Stimulated activated naive CD8-positive, alpha-beta T cell treated with anti-CD3 and anti-CD28 coated beads, Interleukin-15, Interleukin-2, amounts not matched to agents 100 U/mL and 50 U/mL, for 24 hours (primary cell): ENCODE data around the gene PHF13.

Source experiments
- ATAC-seq: fragments of 150-1000 bp; cut with Tn5 transposase; one replicate; pipeline ENCODE4 v1.10.0; 2021
- DNase-seq: peaks from one replicate; pipeline ENCODE4 v3.0.0; 2021

PHF13 gene

DNA sequence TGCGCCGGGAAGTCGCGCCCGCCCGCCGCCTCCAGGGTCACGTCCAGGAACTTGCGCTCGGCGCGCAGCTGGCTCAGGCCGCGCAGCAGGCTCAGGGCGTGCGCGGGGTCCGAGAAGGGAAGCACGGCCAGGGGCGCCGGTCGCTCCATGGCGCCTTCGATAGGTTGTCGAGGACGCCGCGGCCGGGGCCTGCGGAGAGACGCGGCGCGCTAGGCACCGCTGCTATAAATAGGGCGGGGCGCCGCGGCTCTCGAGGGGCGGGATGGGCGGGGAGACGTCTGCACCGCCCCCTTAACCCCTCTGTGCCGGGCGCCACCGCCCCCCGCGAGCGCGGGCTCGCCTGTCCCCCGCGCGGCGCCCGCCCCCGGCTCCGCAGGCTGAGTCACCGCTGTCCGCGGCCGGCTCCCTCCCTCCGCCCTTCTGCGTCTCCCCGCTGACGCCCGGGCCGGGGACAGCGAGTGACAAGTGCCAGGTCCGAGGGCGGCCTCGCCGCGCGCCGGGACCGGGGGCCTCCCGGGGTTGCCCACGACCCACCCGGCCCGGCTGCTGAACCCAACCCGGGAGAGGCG lies 10.8 kb upstream of the PHF13 start, which contains the start of gene KLHL21:
Gene KLHL21, minus strand, starts transcription at position 201 of the 569 bp plus-strand sequence. Its CDS starts 52 bp downstream, at position 149.
- peak; percentile 93 for DNase-seq

DNA sequence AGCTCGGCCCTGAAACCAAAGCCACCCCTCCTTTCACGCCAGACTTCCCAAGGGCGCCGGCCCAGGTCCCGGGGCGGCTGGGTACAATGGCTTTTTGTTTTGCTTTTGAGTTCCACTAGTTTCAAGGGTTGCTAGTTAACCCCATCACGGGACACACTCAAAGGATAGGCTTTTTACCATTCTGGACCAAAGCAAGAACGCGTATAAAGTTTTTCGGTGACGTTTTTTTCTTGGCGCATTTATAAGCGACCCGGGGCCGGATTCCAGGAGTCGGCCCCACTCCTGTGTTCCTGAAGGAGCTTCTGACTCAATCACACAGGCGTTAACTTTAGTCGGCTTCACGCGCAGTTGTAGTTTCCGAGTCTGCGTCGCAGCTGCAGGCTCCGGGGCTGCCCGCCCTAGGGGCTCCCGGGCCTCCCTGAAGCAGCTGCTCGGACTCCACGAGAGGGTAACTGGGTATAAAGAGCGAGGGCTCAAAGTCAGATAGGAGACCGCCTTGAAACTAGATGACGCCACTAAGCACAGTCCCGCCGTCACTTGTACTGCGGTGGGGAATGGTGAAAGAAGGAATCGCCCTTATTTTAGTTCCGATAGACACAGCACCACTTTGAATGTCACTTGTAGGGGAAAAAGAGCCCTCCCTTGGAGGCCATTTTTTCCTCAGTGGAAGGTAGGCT lies 10.2 kb upstream of the PHF13 start:
- DNase-seq: peak; percentile 67
- peak; percentile 29 for ATAC-seq

More for the DNA sequence above, 10.8 kb upstream of the PHF13 start, which contains the start of gene KLHL21:
- ATAC-seq: peak; percentile 64

- DNase-seq (peak; percentile 53), ATAC-seq (no peak)
These were observed 9.5 kb upstream of the PHF13 start for GRCh38 chr1:6603915-6604558.

GRCh38 chr1:6612641-6613360 lies 730 bp upstream of the PHF13 start:
- DNase-seq (no peak), ATAC-seq (no peak)

DNA sequence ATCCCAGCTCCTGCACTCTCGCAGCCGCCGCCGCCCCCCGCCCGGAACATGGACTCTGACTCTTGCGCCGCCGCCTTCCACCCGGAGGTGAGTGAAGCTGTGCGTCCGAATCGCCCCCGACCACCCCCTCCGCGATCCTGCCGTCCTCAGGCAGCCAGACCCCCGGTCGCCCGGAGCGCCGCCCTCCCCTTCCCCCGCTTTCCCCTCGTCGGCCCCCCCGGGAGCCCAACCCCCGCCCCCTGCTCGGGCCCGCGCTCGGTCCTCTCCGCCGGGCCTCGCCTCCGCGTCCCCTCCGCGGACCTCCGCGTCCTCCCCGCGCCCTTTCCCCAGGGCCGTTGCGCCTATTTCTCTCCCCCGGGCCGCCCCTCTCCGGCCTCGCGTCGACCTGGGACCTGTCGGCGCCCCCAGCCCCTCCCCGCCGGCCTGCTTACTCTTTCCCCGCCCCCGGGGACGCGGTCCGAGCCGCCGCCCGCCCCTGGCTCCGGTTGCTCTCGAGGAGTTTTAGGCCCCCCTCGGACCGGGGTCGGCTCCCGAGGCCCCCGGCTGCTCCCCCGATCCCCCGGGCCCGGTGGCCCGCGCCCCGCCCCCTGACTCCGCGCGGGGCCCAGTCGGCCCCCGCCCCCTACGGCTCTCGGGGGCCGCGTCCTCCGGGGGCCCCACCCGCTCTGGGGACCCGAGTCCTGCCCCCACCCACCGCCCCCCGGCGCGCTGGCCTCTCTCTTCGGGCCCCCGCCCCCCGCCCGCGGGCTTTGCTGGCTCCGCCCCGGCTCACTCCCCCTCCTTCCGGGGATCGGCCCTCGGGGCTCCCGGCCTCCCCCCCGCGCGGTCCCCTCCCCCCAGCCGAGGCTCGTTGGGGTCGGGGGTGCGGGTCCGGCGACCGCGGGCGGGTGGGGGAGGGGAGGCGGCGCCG lies 743 bp downstream of the PHF13 start:
- ATAC-seq: no peak

DNA sequence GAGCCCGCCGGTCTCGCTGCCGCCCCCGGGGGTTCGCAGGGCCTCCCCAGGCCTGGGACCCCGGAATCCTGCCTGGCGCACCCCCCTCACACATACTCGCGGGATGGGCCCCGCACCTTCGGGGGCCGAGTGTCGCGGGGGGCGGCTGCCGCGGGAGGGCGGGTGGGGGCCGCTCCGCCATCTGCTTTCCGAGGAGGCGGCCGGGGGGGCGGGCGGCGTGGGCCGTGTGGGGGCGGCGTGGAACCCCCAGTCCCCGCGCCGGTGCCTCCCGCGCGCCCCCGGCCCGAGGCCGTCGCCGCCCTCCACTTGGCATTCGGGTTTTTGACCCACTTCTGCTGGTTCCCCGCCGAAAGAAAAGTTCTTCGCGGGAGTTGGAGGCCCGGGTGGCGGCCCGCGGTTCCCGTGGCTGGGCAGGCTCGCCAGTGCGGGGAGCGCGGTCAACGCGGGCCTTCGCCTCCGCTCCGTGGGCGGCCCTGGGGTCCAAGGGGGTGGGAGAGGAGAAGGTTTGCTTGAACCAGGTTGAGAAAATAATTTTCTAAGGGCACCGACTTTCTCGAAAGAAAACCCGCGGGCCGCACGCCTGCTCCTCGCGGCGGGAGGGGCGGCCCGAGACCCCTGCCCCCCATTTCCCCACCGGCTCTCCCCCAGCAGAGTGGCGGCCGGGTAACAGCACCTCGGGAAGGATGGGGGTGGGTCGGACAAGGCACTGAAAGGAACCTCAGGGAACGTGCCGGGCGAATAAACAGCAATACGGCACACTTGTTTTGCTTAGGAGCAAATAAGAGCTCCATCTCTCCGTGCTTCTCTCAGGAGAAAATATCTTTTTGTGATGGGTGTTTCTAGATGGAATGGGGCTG lies 1.6 kb downstream of the PHF13 start:
- peak; percentile 19 for DNase-seq
- no peak for ATAC-seq

More for the DNA sequence above, 743 bp downstream of the PHF13 start:
- DNase-seq: peak; percentile 72

DNA sequence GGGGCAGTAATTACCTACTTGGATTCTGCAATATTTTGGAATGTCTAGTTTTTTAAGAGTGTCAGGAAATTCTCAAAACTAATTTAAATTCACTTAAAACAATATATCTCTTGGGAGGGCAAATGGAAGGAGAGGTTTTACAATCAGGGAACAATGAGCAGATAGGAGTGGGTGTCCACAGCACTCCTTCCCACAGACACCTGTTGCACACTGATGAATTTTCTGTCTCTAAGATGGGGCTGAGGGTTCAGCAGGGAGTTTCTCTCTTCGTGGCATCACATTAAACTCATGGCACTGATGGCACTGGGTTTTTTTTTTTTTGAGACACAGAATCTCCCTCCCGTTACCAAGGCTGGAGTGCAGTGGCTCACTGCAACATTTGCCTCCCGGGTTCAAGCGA lies 5.5 kb downstream of the PHF13 start:
- ATAC-seq: no peak

DNA sequence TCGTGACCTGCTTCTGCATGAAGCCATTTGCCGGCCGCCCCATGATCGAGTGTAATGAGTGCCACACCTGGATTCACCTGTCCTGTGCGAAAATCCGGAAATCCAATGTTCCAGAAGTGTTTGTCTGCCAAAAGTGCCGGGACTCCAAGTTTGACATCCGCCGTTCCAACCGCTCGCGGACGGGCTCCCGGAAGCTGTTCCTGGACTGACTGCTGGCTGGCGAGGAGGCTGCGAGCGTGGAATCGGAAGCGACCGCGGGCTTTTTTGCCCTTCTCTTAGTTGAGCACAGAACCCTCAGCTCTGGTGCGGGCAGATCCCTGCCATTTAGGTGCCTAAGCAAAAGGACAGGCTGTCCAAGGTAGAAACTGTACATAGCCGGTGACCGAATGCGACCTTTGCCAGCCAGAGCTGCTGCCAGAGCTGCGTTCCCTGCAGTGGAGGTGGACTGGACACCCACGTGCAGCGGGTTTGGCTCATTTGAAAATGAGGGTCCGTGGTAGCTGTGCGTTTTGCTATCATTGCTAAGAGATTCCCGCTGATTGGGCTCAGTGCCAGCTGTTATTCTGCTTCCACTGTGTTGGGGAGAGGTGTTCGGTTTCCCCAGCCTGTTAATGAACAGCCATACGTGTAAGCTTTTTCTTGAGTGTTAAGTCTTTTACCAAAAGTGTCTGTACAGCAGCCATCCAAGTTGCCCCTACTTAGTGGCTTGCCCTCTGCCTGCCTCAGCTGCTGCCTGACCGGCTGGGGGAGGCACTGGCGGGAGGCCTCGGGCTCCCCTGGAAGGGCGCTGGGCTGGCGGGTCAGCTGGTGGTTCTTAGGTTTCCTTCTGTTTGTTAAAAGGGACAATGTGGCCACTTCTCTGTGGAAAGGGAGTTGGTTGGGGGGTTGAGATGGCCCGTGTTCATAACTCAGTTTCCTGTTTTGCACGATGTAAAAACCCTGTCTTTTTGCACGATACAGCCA lies 8.2 kb downstream of the PHF13 start:
- ATAC-seq: no peak
- DNase-seq: no peak

More for the DNA sequence above, 5.5 kb downstream of the PHF13 start:
- no peak for DNase-seq

DNA sequence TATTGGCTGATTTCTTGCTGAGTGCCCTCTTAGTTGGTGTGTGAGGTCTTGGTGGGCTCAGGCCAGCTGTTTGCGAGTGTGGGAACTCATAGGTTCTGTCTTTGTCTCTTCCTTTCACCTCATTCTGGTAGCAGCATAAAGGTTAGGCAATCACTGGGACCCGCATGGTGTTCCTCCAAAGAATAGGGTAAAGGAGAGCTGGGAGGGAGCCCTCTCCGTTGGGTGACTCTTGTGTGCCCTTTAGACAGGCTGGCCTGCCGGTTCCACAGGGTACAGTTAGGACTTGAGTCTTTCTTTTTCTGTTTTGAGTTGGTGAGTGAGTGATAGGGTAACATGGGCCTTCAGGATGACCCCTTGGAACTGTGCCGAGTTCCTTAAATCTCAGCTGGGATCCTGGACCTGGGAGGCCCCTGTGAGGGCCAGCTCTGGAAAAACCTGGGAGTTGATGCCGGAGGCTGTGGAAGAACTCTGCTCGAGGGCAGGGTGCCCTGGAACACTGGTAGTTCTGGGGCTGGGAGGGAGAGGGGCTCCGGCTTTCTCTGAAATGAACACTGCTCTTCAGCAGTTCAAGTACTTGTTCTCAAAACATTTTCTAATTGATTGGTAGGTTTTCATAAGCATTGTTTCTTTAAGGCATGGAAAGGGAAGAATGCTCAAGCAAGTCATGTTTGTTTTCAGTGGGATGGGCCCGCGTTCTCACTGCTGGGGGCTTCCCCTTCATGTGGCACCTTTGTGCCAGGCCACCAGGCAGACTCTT lies 9.0 kb downstream of the PHF13 start:
- DNase-seq (no peak), ATAC-seq (no peak)

DNA sequence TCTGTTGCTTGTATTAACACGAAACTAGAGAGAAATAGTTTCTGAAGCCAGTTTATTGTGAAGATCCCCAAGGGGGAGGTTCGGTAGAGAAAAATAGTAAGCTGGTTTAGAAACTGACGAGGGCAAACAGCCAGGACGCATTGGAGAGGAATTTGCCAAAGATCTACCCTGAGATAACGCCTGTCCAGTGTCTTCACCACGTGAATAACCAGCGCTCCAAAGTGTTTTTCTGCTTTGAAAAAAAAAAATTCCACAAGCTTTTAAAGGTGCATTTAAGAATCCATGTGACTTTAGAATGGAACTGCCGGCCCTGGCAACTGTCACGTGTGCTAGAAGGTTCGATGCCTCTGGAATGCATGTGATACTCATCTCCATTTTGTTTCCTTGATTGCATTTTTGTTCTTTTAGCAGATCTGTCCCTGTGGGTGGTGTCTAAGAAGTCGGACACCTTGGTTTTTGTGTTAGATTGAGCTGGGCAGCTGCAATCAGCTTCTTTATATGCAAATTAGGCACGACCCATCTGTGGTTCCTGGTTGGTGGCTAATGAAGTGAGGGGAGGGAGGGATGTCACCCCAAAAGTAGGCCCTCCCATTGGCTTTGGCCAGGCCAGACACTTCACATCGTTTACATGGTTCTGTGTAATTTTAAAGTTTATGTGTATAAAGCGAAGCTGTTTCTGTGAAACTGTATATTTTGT lies 9.9 kb downstream of the PHF13 start:
- no peak for ATAC-seq
- no peak for DNase-seq

DNA sequence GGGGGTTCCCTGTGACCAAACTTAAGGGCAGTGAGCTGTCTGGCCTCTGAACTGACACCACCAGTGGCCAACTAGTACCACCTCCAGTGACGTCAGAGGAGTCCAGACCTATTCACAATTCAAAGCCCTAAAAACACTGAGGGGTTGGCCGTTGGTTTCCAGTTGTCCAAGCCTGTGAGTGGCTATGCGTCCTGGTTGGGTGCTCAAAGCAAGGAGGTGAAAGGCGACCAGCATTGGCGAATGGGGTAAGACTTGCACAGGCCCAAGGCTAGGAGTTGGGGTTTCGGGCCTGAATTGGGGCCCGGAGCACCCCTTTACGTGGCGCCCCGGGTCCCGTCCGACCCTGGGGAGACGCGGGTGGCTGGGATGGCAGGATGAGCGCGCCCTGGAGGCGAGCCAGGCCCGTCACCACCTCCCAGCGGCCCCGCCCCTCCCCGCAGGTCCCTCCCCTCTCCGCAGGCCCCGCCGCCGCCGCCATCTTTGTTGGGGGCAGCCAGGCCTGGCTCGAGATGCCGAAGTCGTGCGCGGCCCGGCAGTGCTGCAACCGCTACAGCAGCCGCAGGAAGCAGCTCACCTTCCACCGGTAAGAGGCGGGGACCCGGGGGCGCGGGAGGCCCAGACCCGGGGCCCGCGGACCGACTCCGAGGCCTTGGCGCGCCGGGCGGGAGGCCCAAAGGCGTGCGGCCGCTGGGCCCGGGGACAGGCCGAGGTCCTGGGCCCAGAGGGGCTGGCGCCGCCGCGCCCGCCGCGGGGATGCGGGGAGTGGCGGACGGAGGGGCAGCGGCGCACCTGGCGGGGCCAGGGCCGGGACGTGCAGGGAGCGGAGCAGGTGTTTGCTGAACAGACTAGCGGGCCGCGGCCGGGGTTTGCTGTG lies 11.4 kb downstream of the PHF13 start, which contains the start of gene THAP3:
Gene THAP3, plus strand, starts transcription at position 159 of the 874 bp plus-strand sequence. Its CDS starts 351 bp downstream, at position 510.
- ATAC-seq: peak; percentile 95
- DNase-seq: peak; percentile 93

DNA sequence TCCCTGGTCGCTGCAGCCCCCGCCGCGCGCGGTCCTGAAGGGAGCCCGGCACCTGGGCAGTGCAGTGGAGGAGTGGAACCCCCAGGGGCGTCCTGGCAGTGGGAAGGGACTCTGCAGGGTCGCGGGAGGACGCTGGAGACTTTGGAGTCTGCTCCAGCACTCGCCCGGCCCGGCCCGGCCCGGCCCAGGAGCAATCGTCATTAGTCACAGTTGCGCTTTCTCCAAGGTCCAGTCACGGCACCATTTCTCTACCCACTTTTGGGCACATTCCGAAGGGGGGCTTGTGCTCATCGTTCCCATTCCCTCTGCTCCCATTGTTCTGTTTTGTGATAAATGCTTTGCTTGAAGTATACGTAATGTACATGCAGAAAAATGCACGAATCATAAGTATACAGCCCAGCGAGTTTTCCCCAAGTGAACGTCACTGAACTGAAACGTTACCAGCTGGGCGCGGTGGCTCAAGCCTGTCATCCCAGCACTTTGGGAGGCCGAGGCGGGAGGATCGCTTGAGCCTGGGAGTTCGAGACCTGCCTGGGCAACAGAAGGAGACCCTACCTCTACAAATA lies 12.1 kb downstream of the PHF13 start:
- DNase-seq (peak; percentile 37), ATAC-seq (peak; percentile 28)

- ATAC-seq (no peak), DNase-seq (no peak)
These were observed 13.5 kb downstream of the PHF13 start for GRCh38 chr1:6627031-6627430.

GRCh38 chr1:6627841-6628545 lies 14.5 kb downstream of the PHF13 start:
- DNase-seq (no peak), ATAC-seq (no peak)

GRCh38 chr1:6628971-6629479 lies 15.5 kb downstream of the PHF13 start:
- ATAC-seq: no peak
- no peak for DNase-seq

DNA sequence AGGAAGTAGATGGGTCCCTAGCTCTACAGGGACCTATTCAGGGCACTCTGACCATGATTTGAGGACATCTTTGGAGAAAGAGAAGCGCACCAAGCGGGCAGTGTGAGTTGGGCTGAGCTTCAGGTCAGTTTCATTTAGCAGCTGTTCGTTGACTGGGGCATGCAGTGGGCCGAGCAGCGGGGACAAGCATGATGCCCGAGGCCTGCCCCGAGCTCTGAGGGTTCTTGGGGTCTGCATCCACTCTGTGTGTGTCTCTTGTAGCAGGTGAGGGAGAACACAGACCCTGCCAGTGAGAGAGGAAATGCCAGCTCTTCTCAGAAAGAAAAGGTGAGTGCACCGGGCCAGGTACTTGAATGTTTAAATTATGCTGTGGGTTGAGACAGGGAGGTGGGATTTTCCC lies 16.5 kb downstream of the PHF13 start:
- no peak for ATAC-seq
- DNase-seq: no peak
